Measurements from ENCODE around the gene DMC1. TPM values are rescaled to one million over a fixed set of nuclear protein-coding genes. Genes with fewer than 3 reads are reported as not detected.

DMC1 gene
- total RNA-seq, 1 donor, result 3.3 TPM

- Histone ChIP-seq H3K4me1 (ENCODE audit: insufficient read depth, low read length) (peaks cover 4% of the 10 kb centered on the region), H4K20me1 (ENCODE audit: insufficient read depth, low read length) (peaks cover 24% of the 10 kb centered on the region), H3K4me2 (ENCODE audit: insufficient read depth, low read length) (no peak overlapping the region), H3K27ac (ENCODE audit: low read depth, low read length) (no peak overlapping the region), H3K27me3 (ENCODE audit: insufficient read depth, low read length) (no peaks in the 10 kb centered on the region), H3K79me2 (ENCODE audit: insufficient read depth, low read length) (peaks cover 30% of the 10 kb centered on the region), H3K36me3 (ENCODE audit: insufficient read depth, low read length) (peaks cover 96% of the 10 kb centered on the region), H3K4me3 (ENCODE audit: insufficient read depth, low read length) (no peak overlapping the region), H2AFZ (ENCODE audit: low read length) (no peak overlapping the region), H3K9me3 (ENCODE audit: low read depth, low read length) (no peaks in the 10 kb centered on the region)
- no peak for TF ChIP-seq CTCF (IDR thresholded peaks at IDR 0.05; ENCODE audit: extremely low read depth, low read depth, low read length)
- DNase-seq (ENCODE audit: insufficient read length, low spot score, missing footprints), result no peak
Observed at GRCh38 chr22:38485783-38486182, 84.2 kb downstream of the DMC1 start.

DNA sequence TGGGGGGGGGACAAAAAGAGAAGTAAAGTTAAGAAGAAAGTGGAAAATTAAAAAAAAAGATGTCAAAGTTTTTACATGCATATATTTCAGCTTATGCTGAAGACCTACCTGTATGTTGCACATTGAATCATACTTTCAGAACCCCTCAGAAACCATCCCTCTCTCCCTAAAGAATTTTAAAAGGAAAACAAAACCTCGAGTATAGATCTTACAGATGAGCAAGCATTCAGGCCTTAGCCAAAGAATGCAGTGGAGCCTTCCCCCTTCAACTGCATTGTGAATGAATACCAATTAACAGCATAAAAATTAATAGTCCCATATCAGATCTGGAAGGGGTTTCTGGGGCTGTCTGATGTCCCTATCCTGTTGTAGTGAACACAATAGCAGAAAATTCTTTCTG lies 85.7 kb downstream of the DMC1 start:
- H3K36me3 ChIP-seq (ENCODE audit: insufficient read depth, low read length), result peaks cover 92% of the 10 kb centered on the region
- no peaks in the 10 kb centered on the region for H3K27me3 ChIP-seq (ENCODE audit: insufficient read depth, low read length)
- no peak overlapping the region for H3K27ac ChIP-seq (ENCODE audit: low read depth, low read length)
- peaks cover 19% of the 10 kb centered on the region for H4K20me1 ChIP-seq (ENCODE audit: insufficient read depth, low read length)
- H3K9me3 ChIP-seq (ENCODE audit: low read depth, low read length), result no peaks in the 10 kb centered on the region
- DNase-seq (ENCODE audit: insufficient read length, low spot score, missing footprints), result no peak
- H3K79me2 ChIP-seq (ENCODE audit: insufficient read depth, low read length), result peaks cover 18% of the 10 kb centered on the region
- no peak overlapping the region for H3K4me3 ChIP-seq (ENCODE audit: insufficient read depth, low read length)
- no peak overlapping the region for H2AFZ ChIP-seq (ENCODE audit: low read length)
- no peaks in the 10 kb centered on the region for H3K4me1 ChIP-seq (ENCODE audit: insufficient read depth, low read length)
- H3K4me2 ChIP-seq (ENCODE audit: insufficient read depth, low read length), result no peak overlapping the region
- no peak for TF ChIP-seq CTCF (IDR thresholded peaks at IDR 0.05; ENCODE audit: extremely low read depth, low read depth, low read length)

- peaks cover 17% of the 10 kb centered on the region for H4K20me1 ChIP-seq (ENCODE audit: insufficient read depth, low read length)
Observed at GRCh38 chr22:38482662-38483308, 87.2 kb downstream of the DMC1 start.

More at GRCh38 chr22:38482662-38483308, 87.2 kb downstream of the DMC1 start:
- H3K27me3 ChIP-seq (ENCODE audit: insufficient read depth, low read length), result no peaks in the 10 kb centered on the region
- H3K4me3 ChIP-seq (ENCODE audit: insufficient read depth, low read length), result no peak overlapping the region
- H3K36me3 ChIP-seq (ENCODE audit: insufficient read depth, low read length), result peaks cover 86% of the 10 kb centered on the region
- H3K4me2 ChIP-seq (ENCODE audit: insufficient read depth, low read length), result no peak overlapping the region
- H3K4me1 ChIP-seq (ENCODE audit: insufficient read depth, low read length), result no peaks in the 10 kb centered on the region
- peaks cover 7% of the 10 kb centered on the region for H3K79me2 ChIP-seq (ENCODE audit: insufficient read depth, low read length)
- no peak for DNase-seq (ENCODE audit: insufficient read length, low spot score, missing footprints)
- H3K9me3 ChIP-seq (ENCODE audit: low read depth, low read length), result no peaks in the 10 kb centered on the region
- no peak overlapping the region for H2AFZ ChIP-seq (ENCODE audit: low read length)
- no peak overlapping the region for H3K27ac ChIP-seq (ENCODE audit: low read depth, low read length)
- no peak for TF ChIP-seq CTCF (IDR thresholded peaks at IDR 0.05; ENCODE audit: extremely low read depth, low read depth, low read length)

Data from osteoblast (primary cell).